Activated CD4-positive, alpha-beta T cell treated with anti-CD3 and anti-CD28 coated beads, Interleukin-2, amount 50 U/mL, for 4 hours (primary cell): Measurements from ENCODE around the gene SIL1.
"Not testable (repeated sequence)": the region's sequence is repeated elsewhere in the genome, so short reads cannot be mapped to it uniquely, and the experiment has no call there.

Source experiments
- DNase-seq, 2 experiments: peaks; one replicate each; pipeline ENCODE4 v3.0.0-alpha.2; 2020

Gene SIL1

DNA sequence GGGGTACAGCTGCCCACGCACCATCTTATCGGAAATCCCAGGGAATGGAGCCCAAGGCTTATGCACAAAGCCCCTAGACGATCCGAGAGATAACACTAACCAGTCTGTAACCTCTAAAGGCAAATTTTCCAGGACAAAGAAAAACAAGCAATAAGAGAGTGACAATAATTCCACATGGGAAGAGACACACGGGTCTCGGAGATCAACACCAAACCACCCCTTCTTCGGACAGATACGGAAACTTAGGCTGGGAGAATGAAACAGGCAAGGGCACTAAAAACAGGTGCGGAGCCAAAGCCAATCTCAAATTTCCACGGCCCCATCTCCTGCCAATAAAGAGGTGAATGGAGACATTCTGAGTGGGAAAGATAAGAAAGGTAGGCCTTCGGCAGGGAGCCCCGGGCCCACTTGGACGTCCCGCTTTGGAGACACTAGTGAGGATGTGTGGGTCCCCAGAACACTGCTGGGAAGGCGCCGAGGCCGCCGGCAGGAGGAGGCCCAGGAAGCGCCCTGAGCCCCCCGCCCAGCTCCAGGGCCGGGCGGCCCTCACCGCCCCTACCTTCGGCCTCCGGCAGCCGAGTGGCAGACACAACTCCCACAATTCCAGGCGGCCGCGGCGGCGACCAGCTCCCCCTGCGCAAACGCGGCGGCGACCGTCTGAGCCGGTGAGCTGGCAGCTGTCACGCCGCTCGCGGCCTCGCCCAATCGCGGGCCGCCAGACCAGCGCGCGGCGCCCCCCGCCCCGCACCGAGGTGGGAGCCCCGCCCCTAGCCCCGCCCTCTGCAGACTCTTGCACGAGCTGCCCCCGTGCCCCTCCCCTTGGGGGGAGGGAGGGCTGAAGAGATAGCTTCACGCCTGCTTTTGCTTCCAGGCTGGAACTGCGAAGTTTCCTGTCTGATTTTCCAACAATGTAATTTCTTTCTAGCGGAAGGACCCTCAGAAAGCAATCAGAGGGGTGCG lies at the start of gene SIL1:
SIL1 (minus strand) TSS at position 659 of the 960 bp plus-strand sequence. CDS start 70,525 bp downstream, outside the sequence.
- peak; percentile 96 to 97 for DNase-seq

DNA sequence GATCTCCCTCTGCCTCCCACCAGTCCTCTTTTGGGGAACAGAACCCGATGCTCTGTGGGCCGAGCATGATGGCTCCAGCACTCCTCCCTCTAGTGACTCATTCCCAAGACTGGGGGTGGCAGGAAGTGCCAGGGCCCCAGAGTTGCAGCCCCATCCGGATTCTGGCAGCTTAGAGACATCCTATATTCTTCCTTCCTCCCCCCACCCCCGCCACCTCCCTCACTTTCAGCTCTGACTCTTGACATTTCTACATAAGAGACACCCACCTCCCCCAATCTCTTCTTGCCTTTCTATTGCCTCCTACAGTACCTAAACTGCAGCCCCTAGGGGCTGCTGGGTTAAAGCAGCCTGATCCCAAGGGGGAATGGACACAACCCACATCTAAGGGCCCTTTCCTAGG lies 48.2 kb upstream of the SIL1 start:
- DNase-seq, result peak; percentile 34 to 45

DNA sequence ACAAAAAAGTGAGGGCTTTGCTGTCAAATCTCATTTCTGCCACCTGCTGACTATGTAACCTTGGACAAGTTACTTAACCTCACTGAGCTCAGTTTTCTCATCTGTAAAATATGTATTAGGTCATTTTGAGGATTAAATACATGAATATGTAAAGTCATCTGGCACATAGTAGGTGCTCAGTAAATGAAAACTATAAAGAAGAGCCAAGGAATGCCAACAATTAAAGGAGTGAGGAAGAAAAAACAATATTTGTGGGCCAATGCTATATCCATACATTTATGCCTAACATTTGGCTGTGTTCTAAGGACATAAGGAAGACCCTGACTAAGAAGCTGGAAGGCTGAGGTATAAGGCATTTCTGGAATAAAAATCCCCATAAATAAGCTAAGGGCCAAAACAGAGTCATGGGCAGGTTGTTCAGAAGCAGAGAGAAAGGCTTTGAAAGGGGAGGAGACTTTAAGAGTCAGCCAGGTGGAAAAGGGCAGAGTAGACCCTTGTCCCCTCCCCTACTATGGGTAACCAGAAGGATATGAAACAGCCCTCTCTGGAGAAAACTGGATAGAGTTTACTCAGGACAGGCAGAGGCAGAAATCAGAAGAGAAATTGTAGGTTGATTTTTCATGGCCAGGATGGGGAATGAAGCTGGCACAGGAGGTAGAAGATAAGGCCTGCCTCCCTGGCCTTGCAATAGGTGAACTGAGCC lies 47.6 kb upstream of the SIL1 start:
- no peak for DNase-seq

DNA sequence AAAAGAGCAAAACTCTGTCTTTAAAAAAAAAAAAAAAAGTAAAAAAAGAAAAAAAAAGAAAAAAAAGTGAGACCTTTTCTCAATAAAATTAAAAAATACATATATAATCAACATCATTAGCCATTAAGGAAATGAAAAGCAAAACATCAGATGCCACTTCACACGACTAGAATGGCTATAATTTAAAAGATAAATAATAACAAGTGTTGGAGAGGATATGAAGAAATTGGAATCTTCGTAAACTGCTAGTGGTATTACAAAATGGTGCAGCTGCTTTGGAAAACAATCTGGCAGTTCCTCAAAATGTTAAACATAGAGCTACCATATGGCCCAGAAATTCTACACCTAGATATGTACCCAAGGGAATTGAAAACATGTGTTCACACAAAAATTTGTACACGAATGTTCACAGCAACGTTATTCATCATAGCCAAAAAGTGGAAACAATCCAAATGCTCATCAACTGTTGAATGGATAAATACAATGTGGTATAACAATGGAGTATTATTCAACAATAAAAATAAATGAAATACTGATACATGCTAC lies 45.3 kb upstream of the SIL1 start:
- no peak for DNase-seq

DNA sequence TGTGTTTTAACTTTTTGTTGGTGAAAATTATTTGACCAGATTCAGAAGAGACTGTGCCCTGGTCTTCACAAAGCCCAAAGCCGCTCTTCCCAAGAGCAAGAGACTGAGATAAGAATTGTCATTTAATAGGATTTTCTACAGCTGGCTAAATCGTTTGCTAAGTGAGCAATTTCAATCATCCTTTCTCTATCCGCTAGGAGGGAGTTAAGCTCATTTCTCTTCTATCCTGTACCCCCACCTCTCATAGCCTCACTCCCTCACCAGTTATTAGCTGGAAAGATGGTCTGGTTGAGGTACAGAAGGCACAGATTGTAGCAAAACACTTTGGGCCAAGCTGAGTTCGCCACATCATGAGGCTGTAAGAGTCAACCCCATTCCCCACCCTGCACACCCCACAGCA lies 43.0 kb upstream of the SIL1 start:
- DNase-seq, result no peak

DNA sequence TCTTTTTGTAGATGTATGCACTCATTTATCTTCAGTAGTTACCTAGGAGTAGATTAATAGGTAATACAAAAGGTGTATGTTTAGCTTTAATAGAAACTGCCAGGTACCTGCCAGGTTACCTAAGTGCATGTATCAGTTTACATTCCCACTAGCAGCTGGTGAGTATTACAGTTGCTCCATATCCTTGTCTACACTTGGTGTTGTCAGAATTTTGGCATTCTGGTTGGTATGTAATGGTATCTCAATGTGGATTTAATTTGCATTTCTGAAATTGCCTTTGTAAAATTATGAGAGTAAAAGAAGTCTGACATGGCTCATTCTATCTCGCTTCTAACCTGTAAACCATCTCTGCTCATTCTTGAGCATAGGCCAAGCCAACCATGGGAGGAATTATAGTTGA lies 38.3 kb upstream of the SIL1 start:
- no peak for DNase-seq

DNA sequence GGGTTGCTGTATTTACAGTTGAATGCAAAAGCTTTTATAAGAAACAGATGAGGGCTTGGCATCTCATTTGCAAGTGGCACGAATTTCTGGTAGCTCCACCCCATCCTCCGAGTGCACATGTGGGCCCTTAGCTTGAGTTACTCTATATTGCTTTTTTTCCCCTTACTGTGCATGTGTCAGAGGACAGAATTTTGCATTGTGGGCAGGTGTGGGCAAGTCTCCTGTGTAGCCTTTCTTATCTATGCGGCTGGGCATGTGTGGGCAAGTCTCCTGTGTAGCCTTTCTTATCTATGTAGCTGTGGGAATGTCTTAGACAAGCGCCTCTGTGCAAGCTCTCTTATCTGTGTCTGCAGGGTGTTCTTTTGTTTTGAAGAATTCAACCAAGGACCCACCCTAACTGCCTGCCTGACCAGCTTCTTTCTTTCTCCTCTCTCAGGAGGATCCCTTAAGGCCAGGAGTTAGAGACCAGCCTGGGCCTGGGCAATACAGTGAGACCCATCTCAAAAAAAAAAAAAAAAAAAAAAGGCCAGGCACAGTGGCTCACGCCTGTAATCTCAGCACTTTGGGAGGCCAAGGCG lies 34.1 kb upstream of the SIL1 start:
- no peak for DNase-seq

DNA sequence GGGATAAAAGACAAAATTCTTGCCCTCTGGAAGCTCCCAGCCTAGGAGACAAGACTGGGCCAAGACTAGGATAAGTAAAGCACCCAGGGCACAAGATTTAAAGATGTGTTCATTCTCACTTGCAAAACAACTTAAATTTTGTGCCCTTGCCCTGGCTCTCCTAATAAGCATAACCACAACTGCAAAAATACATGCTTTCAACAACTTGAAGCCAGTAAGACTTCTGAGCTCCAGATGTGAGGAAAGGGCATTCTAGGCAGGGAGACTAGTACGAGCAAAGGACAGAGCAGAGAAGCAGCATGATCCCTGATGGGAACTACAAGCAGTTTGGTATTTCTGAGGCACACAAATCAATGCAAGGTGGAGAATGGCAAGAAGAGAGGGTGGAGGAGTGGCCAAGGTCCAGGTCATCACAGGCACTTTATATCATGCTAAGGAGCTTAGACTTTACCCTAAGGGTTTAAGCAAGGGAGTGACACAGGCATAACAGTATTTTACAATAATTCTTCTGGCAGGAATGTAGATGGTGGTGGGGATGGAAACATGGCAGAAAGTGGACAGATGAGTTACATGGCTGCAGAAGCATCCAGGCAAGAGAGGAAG lies 30.1 kb upstream of the SIL1 start:
- no peak for DNase-seq

DNA sequence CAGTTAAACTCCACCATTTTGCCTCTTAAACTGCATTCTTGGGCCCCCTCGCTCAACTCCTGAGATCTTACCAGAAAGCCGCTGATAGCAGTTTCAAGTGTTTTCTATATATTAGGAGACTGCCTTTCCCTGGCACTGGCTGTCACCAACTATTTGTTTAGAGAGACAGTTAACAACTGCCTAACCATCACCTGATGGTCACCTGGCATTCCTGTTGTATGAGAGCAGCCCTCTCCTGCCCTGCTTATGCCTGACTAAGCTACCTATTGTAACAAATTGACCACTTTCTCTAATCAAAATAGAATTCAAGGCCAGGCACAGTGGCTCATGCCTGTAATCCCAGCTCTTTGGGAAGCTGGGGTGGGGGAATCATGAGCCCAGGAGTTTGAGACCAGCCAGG lies 28.0 kb upstream of the SIL1 start:
- DNase-seq, result no peak

DNA sequence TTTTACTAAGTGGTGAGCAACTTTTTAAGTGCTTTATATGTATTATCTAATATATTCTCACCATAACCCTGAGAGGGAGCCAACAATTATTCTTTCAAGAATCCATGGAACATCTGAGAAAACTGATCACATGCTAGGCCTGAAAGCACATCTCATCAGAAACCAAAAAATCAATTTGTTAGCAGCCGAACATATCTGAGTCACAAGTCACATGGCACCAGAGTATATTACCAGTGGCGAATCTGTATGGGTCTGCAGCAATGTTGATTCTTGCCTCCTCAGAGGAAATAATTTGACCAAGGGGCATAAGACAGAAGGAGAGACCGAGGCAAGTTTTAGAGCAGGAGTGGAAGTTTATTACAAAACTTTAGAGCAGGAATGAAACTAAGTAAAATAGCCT lies 25.3 kb upstream of the SIL1 start:
- no peak for DNase-seq

DNA sequence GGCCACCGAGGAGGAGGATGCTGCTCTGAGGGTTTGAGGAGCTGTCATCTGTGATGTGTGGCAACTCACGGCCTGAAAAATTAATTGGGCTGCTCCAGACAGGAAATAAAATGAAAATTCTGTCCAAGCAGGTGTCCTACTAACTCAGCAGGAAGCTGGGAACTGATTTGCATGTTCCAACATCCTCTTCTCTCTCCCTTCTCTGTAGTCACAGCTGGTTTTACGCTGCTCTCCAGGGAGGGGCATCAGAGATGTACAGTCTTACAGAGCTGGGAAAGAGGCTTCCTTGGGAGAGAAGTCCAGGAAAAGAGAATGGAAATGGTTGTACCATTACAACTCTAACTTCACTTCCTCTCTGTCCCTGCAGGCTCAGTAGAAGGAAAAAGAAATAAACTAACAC lies 24.2 kb upstream of the SIL1 start:
- no peak for DNase-seq

DNA sequence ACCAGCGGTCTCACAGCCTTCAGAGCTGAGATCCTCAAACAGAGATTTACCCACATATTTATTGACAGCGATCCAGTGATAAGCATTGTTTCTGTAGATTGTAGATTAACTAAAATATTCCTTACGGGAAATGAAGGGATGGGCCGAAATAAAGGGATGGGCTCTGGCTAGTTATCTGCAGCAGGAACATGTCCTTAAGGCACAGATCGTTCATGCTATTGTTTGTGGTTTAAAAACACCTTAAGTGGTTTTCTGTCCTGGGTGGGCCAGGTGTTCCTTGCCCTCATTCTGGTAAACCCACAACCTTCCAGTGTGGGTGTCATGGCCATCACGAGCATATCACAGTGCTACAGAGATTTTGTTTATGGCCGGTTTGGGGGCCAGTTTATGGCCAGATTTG lies 19.9 kb upstream of the SIL1 start:
- DNase-seq, result not testable (repeated sequence)

DNA sequence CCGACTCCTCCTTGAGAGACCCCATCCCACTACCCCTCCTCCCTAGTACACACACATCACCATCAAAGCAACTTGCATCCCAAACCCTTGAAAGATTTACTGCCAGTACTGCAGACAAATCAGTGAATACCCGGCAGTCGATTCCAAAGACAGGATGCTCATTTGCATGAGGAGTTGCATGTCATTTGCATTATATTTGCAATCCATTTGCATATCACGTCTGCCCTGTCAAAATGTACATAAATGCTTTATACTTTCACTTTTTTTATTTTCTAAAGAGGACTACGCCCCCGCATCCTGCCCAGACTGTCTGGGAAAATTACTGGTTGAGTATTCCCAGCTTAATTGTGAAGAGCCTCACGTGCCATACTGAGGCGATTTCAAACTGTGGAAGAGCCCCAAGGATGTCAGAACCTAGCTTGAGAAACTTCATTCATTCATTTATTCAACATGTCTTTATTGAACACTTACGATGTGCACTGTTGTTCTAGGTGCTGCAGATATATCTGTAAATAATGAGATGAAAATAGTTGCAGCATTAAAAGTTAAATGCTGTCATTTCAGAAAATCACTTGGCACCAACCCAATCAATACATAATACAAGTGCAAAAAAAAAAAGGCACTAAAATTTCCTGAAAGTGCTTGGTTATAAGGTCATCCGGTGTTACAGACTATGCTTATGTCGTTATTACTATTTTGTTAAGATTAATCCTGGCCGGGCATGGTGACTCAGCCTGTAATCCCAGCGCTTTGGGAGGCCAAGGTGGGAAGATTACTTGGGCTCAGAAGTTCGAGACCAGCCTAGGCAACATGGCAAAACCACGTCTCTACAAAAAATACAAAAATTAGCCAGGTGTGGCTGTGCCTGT lies 17.2 kb upstream of the SIL1 start:
- no peak for DNase-seq

DNA sequence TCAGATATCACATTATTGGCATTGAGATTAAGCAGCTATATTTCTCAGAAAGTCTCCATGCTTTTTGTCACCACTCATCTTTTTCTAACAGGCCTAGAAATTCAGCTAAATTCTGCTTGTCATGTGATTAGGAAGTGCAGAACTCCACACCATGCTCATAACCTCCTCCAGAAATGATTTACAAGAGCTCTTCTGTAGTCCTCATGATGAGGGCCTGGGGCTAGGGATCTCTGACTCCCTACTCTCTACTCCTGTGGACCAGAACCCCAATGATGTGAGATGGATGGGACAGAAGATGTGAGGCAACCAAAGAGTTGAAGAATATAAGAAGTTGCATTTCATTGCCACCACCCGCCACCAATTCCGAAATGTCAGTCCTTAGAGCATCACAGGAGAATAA lies 16.5 kb upstream of the SIL1 start:
- no peak for DNase-seq

DNA sequence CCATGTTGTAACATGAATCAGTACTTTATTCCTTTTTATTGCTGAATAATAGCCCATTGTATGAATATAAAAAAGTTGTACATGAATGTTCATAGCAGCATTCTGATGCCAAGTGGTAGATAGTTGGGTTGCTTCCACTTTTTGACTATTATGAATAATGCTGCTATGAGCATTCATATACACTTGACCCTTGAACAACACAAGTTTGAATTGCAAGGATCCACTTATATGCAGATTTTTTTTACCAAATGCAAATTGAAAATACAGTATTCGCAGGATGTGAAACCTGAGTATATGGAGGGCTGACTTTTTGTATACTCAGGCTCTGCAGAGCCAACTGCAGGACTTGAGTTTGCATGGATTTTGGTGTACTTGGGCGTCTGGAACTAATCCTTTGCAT lies 14.7 kb upstream of the SIL1 start:
- DNase-seq, result no peak

DNA sequence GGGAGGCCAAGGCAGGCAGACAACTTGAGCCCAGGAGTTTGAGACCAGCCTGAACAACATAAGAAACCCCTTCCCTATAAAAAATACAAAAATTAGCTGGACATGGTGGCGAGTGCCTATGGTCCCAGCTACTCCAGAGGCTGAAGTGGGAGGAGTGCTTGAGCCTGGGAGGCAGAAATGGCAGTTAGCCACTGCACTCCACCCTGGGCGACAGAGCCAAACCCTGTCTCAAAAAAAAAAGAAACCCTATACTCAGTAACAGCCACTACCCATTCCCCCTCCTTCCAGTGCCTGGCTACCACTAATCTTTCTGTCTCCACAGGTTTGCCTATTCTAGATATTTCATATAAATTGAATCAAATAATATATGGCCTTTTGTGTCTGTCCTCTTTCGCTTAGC lies 14.3 kb upstream of the SIL1 start:
- DNase-seq, result no peak

DNA sequence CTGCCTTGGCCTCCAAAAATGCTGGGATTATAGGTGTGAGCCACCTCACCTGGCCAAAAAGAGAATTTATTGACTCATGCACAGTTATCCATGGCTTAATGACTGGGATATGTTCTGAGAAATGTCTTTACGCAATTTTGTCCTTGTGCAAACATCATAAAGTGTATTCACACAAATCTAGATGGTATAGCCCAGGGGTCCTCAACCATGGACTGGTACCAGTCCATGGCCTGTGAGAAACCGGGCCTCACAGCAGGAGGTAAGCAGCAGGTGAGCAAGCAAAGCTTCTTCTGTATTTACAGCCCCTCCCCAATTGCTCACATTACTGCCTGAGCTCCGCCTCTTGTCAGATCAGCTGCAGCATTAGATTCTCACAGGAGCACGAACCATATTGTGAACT lies 12.4 kb upstream of the SIL1 start:
- DNase-seq, result no peak

DNA sequence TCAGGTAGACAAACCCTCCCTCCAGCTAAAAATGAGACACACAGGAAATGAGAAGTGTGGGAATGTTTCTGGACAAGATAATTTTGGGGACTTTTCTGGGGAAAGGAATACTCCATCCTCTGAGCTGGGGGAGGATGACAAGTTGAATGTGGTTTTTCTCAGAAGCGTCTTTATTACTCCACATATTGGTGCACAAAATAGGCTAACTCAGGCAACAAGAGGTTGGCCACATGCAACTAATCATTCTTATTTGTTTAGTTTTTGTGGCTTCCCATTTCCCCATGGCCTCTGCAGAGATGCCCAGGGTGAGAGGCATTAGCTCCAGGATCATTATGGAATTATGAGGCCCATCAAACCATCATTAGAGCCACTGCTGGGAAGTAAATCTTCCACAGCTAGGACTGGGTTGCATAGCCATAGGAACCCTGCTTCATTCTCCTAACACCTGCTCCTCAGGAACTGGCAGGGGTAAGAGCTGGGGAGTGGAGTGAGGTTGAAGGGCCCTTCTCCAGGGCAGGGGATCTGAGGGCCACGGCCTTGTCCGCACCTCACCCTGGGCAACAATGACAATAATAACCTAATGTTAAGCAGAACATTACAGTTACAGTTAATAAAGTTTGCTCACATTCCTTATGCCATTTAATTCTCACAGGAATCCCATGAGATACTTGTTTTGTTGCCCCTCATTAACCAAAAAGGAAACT lies 9.3 kb upstream of the SIL1 start:
- DNase-seq, result no peak

DNA sequence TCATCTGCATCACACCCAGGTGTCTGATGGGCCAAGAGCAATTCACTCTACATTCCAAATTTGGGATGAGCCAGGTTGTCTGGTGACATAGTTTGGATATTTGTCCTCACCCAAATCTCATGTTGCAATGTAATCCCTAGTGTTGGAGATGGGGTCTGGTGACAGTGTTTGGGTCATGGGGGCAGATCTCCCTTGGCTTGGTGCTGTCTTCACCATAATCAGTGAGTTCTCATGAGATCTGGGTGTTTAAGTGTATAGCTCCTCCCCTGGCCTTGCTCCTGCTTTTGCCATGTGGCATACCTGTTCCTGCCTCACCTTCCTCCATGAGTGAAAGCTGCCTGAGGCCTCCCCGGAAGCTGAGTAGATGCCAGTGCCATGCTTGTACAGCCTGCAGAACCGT lies 7.4 kb upstream of the SIL1 start:
- no peak for DNase-seq

DNA sequence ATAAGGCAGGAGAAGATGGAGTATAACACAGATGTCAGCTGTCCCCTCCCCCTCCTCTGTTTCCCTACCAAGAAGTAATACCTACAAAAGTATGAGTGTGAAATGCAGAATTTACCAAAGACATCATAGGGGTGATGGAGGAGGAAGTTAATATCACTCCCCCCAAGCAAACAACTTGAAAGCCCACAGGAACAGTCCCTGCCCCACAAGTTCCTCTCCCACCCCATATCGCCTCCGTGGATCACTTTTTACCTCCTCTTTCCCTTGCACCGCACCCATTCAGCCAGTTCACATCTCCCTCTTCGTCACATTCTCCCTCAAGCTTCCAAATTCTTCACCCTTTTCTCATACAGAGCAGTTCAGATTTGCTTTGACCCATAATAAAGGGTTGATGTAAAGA lies 7.0 kb upstream of the SIL1 start:
- DNase-seq, result no peak

DNA sequence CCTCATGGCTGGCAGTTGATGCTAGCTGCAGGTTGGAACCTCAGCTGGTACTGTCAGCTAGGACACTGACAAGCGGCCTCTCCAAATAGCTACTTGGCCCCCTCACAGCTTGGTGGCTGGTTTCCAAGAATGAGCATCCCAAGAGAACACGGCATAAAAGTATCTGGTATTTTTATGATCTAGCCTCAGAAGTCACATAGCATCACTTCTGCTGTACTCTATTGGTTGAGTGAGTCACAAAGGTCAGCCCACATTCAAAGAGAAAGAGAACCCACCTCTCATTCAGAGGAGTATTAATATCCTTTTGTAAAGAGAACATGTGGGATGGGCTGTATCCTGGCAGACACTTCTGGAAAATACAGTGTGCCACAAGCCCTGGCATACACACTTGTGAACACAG lies 6.0 kb upstream of the SIL1 start:
- no peak for DNase-seq

DNA sequence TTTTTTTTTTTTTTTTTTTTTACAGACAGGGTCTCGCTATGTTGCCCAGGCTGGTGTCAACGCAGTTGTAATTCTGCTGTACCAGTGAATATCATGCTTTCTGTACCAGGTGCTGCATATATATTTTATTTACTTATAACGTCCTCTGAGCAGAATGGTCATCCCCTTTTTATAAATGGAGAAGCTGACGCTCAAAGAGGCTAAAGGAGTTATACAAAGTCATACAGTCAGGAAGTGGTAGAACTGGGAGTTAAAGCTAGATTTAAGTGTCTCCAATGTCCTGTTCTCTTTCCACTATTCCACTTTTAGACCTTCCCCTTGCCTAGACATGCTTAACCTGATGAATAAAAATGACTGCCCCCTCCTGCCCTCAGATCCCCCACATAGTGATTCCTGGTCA lies 1.2 kb upstream of the SIL1 start:
- no peak for DNase-seq
